Liver (tissue), 9 donors: Measurements from ENCODE around the gene CLEC16A. TPM values are rescaled to one million over a fixed set of nuclear protein-coding genes. Genes with fewer than 3 reads are reported as not detected.

ENCODE experiments used
- DNase-seq: peaks from one replicate; pipeline ENCODE4 v3.0.0-alpha.2; 2017; ENCODE audit warnings: low spot score
- H3K27ac ChIP-seq, 2 donors: one replicate each; pipeline ENCODE4 v1.7.0; 2013; ENCODE audit warnings: inconsistent platforms in 2 of 2, low read length in 2 of 2, control low read depth in 1 of 2, low read depth in 1 of 2, mild to moderate bottlenecking in 1 of 2
- H3K27me3 ChIP-seq, 4 donors: one replicate each; pipeline versions ENCODE4 v1.6.1 to v1.7.0; 2013; ENCODE audit warnings: low read length in 3 of 4, inconsistent platforms in 1 of 4, mild to moderate bottlenecking in 1 of 4, moderate library complexity in 1 of 4; ENCODE audit not compliant: control insufficient read depth in 4 of 4, insufficient read depth in 4 of 4
- H3K36me3 ChIP-seq, 4 donors: one replicate each; pipeline versions ENCODE4 v1.6.1 to v1.7.0; 2013; ENCODE audit warnings: low read length in 3 of 4, mild to moderate bottlenecking in 3 of 4, low read depth in 1 of 4, moderate library complexity in 1 of 4; ENCODE audit not compliant: control insufficient read depth in 4 of 4, insufficient read depth in 3 of 4
- H3K4me1 ChIP-seq, 4 donors: one replicate each; pipeline versions ENCODE4 v1.6.1 to v1.7.0; 2013; ENCODE audit warnings: low read length in 3 of 4, mild to moderate bottlenecking in 3 of 4, moderate library complexity in 1 of 4; ENCODE audit not compliant: control insufficient read depth in 4 of 4, insufficient read depth in 4 of 4
- H3K4me3 ChIP-seq, 3 donors: one replicate each; pipeline versions ENCODE4 v1.6.1 to v1.7.0; 2013; ENCODE audit warnings: low read length in 3 of 3, control low read depth in 1 of 3, low read depth in 1 of 3, mild to moderate bottlenecking in 1 of 3
- H3K9ac ChIP-seq, 2 donors: one replicate each; pipeline ENCODE4 v1.7.0; 2013; ENCODE audit warnings: low read length in 2 of 2, mild to moderate bottlenecking in 2 of 2, moderate library complexity in 2 of 2, control low read depth in 1 of 2, low read depth in 1 of 2
- H3K9me3 ChIP-seq, 4 donors: one replicate each; pipeline versions ENCODE4 v1.6.1 to v1.7.0; 2013; ENCODE audit warnings: low read length in 3 of 4; ENCODE audit not compliant: control insufficient read depth in 4 of 4
- ATF3 ChIP-seq: IDR thresholded peaks from 2 replicates; pipeline ENCODE4 v1.6.1; 2016; ENCODE audit warnings: antibody characterized with exemption
- EGR1 ChIP-seq, 2 donors: IDR thresholded peaks; 2 replicates each; pipeline ENCODE4 v1.6.1; 2016 to 2018; ENCODE audit warnings: antibody characterized with exemption in 2 of 2, low read depth in 2 of 2
- FOXA1 ChIP-seq: IDR thresholded peaks from 2 replicates; pipeline ENCODE4 v1.6.1; 2016; ENCODE audit warnings: antibody characterized with exemption
- FOXA2 ChIP-seq: IDR thresholded peaks from 2 replicates; pipeline ENCODE4 v1.6.1; 2016; ENCODE audit warnings: antibody characterized with exemption
- GABPA ChIP-seq, 2 donors: IDR thresholded peaks in 1 of 2; conservative IDR thresholded peaks in 1 of 2; 2 replicates each; pipeline ENCODE4 v1.6.1; 2016; ENCODE audit warnings: antibody characterized with exemption in 2 of 2, mild to moderate bottlenecking in 1 of 2, moderate library complexity in 1 of 2
- HNF4A ChIP-seq, 2 donors: conservative IDR thresholded peaks; 2 replicates each; pipeline ENCODE4 v1.6.1; 2016; ENCODE audit warnings: antibody characterized with exemption in 2 of 2, mild to moderate bottlenecking in 2 of 2
- HNF4G ChIP-seq: IDR thresholded peaks from 2 replicates; pipeline ENCODE4 v1.6.1; 2016; ENCODE audit warnings: antibody characterized with exemption
- JUND ChIP-seq, 2 donors: IDR thresholded peaks; 2 replicates each; pipeline ENCODE4 v1.6.1; 2016; ENCODE audit warnings: antibody characterized with exemption in 2 of 2
- MAX ChIP-seq: IDR thresholded peaks from 2 replicates; pipeline ENCODE4 v1.6.1; 2016; ENCODE audit warnings: antibody characterized with exemption
- NR2F2 ChIP-seq: IDR thresholded peaks from 2 replicates; pipeline ENCODE4 v1.6.1; 2016; ENCODE audit warnings: antibody characterized with exemption
- SP1 ChIP-seq: IDR thresholded peaks from 2 replicates; pipeline ENCODE4 v1.6.1; 2018; ENCODE audit warnings: antibody characterized with exemption, mild to moderate bottlenecking
- TAF1 ChIP-seq: conservative IDR thresholded peaks from 2 replicates; pipeline ENCODE4 v1.6.1; 2016; ENCODE audit warnings: antibody characterized with exemption, mild to moderate bottlenecking
- YY1 ChIP-seq: IDR thresholded peaks from 2 replicates; pipeline ENCODE4 v1.6.1; 2016; ENCODE audit warnings: antibody characterized with exemption, mild to moderate bottlenecking
- ZBTB33 ChIP-seq: IDR thresholded peaks from 2 replicates; pipeline ENCODE4 v1.6.1; 2016; ENCODE audit warnings: antibody characterized with exemption
- WGBS: extraction: QIAGEN DNeasy Blood & Tissue Kit; methylation state at CpG from one replicate; pipeline ENCODE4 v1.1.7; 2013; 5-methylcytosine and 5-hydroxymethylcytosine counted together
- polyA plus RNA-seq, 2 donors: library from polyadenylated mRNA; stranded (reverse) in 1 of 2; unstranded in 1 of 2; fragments of 200-250 nt in 1 of 2; fragments of >200 nt in 1 of 2; fragmentation: Nextera tagmentation in 1 of 2; extraction: Ambion mirVana in 1 of 2; gene quantifications; one replicate each; pipeline versions ENCODE4 v1.2.1 to v1.2.3, GENCODE V29; 2013 to 2015
- total RNA-seq, 2 donors: library from RNA; depleted of rRNA; stranded (reverse); fragments of >200 nt; gene quantifications; one replicate each; pipeline ENCODE4 v1.2.3, GENCODE V29; 2014
- TF ChIP-seq, protein P1 (sequence below): IDR thresholded peaks from 2 replicates; pipeline ENCODE4 v1.6.1; 2016; ENCODE audit warnings: antibody characterized with exemption, mild to moderate bottlenecking
- donor health status: healthy.
- donor health status: healthy.
- donor health status: healthy.
- donor health status: healthy.
- donor health status: healthy.

Gene CLEC16A
- total and polyA plus RNA-seq, 4 donors: 9.7 to 23.0 (median 17.4) TPM

DNA sequence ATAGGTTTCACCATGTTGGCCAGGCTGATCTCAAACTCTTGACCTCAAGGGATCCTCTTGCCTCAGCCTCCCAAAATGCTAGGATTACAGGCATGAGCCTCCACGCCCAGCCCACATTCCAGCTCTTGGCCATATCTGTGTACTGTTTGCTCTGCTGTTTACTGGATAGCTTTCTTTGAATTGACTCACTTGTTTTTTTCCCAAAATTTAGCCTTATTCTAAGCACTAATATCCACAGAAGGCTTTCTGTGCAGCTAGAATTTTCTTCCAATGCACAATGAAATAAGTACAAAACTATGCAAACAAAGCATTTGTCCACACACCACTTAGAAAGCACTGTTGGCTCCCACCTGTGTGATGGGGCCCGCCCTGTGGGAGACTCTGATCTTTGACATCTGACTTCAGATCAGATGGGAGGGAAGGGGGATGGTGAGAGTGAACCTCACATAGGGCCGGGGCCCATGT lies 72.2 kb downstream of the CLEC16A start:
- 91% methylated on average over 3 of the region's 3 CpGs for WGBS
- no peak overlapping the region for H3K4me3 ChIP-seq
- H3K9me3 ChIP-seq: no peaks in the 10 kb centered on the region
- DNase-seq: no peak
- H3K27me3 ChIP-seq: no peaks in the 10 kb centered on the region
- H3K27ac ChIP-seq: no peak overlapping the region
- H3K4me1 ChIP-seq: no peaks in the 10 kb centered on the region
- peaks cover 0 to 13% (median 7%) of the 10 kb centered on the region in 4 donors for H3K36me3 ChIP-seq
- TF ChIP-seq FOXA2 (no peak), JUND (IDR thresholded peaks at IDR 0.05) (no peak), NR2F2 (no peak), ATF3 (no peak), TAF1 (no peak), ZBTB33 (no peak), FOXA1 (no peak)
- no peak overlapping the region for H3K9ac ChIP-seq

DNA sequence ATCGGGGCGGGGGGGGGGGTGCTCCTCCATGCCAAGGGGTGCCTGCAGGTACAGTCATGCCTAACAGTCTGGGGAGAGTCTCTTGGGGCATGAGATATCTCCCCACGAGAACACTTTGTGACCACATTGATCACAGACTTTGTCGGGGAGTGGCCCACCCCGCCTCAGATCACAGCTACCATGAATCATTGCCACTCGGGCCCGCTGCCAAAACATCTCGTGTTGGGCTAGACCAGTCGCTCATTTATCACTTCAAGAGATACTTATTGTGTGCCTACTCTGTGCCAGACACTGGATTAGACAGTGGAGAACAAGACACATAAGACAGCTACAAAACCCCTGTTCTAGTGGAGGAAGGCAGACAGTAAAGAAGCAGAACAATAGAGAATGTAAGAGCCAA lies 72.6 kb downstream of the CLEC16A start:
- Histone ChIP-seq H3K27ac (no peak overlapping the region), H3K4me3 (no peak overlapping the region), H3K9ac (no peak overlapping the region), H3K4me1 (no peaks in the 10 kb centered on the region), H3K36me3 (peaks cover 0 to 13% (median 7%) of the 10 kb centered on the region in 4 donors), H3K27me3 (no peaks in the 10 kb centered on the region), H3K9me3 (no peaks in the 10 kb centered on the region)
- TF ChIP-seq TAF1 (no peak), ZBTB33 (no peak), SP1 (no peak), GABPA (IDR thresholded peaks at IDR 0.05 in 1 of 2, conservative IDR thresholded peaks at IDR 0.05 in 1 of 2) (no peak), EGR1 (IDR thresholded peaks at IDR 0.05; ENCODE audit: low read depth in 2 of 2) (no peak), JUND (IDR thresholded peaks at IDR 0.05) (no peak), FOXA1 (no peak), HNF4A (conservative IDR thresholded peaks at IDR 0.05) (no peak), FOXA2 (no peak), HNF4G (no peak), MAX (no peak), YY1 (no peak)
- TF ChIP-seq, protein P1, sequence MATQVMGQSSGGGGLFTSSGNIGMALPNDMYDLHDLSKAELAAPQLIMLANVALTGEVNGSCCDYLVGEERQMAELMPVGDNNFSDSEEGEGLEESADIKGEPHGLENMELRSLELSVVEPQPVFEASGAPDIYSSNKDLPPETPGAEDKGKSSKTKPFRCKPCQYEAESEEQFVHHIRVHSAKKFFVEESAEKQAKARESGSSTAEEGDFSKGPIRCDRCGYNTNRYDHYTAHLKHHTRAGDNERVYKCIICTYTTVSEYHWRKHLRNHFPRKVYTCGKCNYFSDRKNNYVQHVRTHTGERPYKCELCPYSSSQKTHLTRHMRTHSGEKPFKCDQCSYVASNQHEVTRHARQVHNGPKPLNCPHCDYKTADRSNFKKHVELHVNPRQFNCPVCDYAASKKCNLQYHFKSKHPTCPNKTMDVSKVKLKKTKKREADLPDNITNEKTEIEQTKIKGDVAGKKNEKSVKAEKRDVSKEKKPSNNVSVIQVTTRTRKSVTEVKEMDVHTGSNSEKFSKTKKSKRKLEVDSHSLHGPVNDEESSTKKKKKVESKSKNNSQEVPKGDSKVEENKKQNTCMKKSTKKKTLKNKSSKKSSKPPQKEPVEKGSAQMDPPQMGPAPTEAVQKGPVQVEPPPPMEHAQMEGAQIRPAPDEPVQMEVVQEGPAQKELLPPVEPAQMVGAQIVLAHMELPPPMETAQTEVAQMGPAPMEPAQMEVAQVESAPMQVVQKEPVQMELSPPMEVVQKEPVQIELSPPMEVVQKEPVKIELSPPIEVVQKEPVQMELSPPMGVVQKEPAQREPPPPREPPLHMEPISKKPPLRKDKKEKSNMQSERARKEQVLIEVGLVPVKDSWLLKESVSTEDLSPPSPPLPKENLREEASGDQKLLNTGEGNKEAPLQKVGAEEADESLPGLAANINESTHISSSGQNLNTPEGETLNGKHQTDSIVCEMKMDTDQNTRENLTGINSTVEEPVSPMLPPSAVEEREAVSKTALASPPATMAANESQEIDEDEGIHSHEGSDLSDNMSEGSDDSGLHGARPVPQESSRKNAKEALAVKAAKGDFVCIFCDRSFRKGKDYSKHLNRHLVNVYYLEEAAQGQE: no peak
- 83% methylated on average over 9 of the region's 9 CpGs for WGBS
- no peak for DNase-seq
